HEK293T (cell line): ENCODE results near the gene TBKBP1.
A peak's percentile ranks its signal among the peaks of the same experiment; 100 is the strongest.

ENCODE experiments used
- CTCF ChIA-PET: fragments of 350-600 bp; formaldehyde crosslinking; extraction: SDS; loops from one replicate; lab custom pipeline; 2021; ENCODE audit warnings: antibody characterized with exemption, inconsistent platforms; lab: Yijun Ruan, JAX
- POLR2A ChIA-PET: fragments of 350-600 bp; formaldehyde crosslinking; extraction: SDS; loops from one replicate; lab custom pipeline; 2020; ENCODE audit warnings: antibody characterized with exemption, inconsistent platforms; lab: Yijun Ruan, JAX
- DNase-seq: peaks from one replicate; pipeline ENCODE4 v3.0.0; 2012; ENCODE audit warnings: mixed read lengths; ENCODE audit errors: extremely low spot score
- ARNT ChIP-seq: fragments of 450-650 bp; IDR thresholded peaks from 2 replicates; pipeline ENCODE4 v1.6.1; 2017; ENCODE audit warnings: mild to moderate bottlenecking
- BHLHE40 ChIP-seq: fragments of 450-650 bp; IDR thresholded peaks from 2 replicates; pipeline ENCODE4 v1.6.1; 2016; ENCODE audit warnings: mild to moderate bottlenecking, moderate library complexity, borderline replicate concordance
- CTBP1 ChIP-seq: fragments of 450-650 bp; IDR thresholded peaks from 2 replicates; pipeline ENCODE4 v1.6.1; 2016; ENCODE audit warnings: borderline replicate concordance
- ELF4 ChIP-seq: fragments of 450-650 bp; IDR thresholded peaks from 2 replicates; pipeline ENCODE4 v1.6.1; 2017; ENCODE audit warnings: antibody characterized with exemption
- FOXA1 ChIP-seq: fragments of 450-650 bp; IDR thresholded peaks from 2 replicates; pipeline ENCODE4 v1.6.1; 2016; ENCODE audit warnings: mild to moderate bottlenecking
- FOXK2 ChIP-seq: fragments of 450-650 bp; IDR thresholded peaks from 2 replicates; pipeline ENCODE4 v1.6.1; 2016; ENCODE audit warnings: mild to moderate bottlenecking
- FOXM1 ChIP-seq: fragments of 450-650 bp; IDR thresholded peaks from 2 replicates; pipeline ENCODE4 v1.6.1; 2017; ENCODE audit warnings: mild to moderate bottlenecking, borderline replicate concordance
- HDGF ChIP-seq: fragments of 450-650 bp; IDR thresholded peaks from 2 replicates; pipeline ENCODE4 v1.6.1; 2017; ENCODE audit warnings: antibody characterized with exemption, borderline replicate concordance
- L3MBTL2 ChIP-seq: fragments of 450-650 bp; conservative IDR thresholded peaks from 2 replicates; pipeline ENCODE4 v1.6.1; 2016; ENCODE audit warnings: mild to moderate bottlenecking
- LEF1 ChIP-seq: fragments of 450-650 bp; IDR thresholded peaks from 2 replicates; pipeline ENCODE4 v1.6.1; 2017; ENCODE audit warnings: mild to moderate bottlenecking, borderline replicate concordance
- NFRKB ChIP-seq: fragments of 450-650 bp; IDR thresholded peaks from 2 replicates; pipeline ENCODE4 v1.6.1; 2016; ENCODE audit warnings: mild to moderate bottlenecking, moderate library complexity
- PKNOX1 ChIP-seq: fragments of 450-650 bp; IDR thresholded peaks from 2 replicates; pipeline ENCODE4 v1.6.1; 2016
- SP1 ChIP-seq: fragments of 450-650 bp; IDR thresholded peaks from 2 replicates; pipeline ENCODE4 v1.6.1; 2017
- SUZ12 ChIP-seq: fragments of 450-650 bp; IDR thresholded peaks from 2 replicates; pipeline ENCODE4 v1.6.1; 2016; ENCODE audit warnings: mild to moderate bottlenecking
- TARDBP ChIP-seq: fragments of 450-650 bp; IDR thresholded peaks from 2 replicates; pipeline ENCODE4 v1.6.1; 2016
- ZNF384 ChIP-seq: fragments of 450-650 bp; IDR thresholded peaks from 2 replicates; pipeline ENCODE4 v1.6.1; 2016

The TBKBP1 gene

GRCh38 chr17:47726796-47727703, 33.1 kb downstream of the TBKBP1 start:
- POLR2A ChIA-PET: interaction anchor here (1.7 kb wide), 1 partner anchor 77 kb away, joined by 6 read pairs; the partner anchor contains the start of gene KPNB1
- CTCF ChIA-PET: interaction anchor here (1.2 kb wide), 1 partner anchor 12 kb away, joined by 3 read pairs; no protein-coding TSS in a partner anchor
- no peak for DNase-seq
- no peak for TF ChIP-seq ELF4
- TF ChIP-seq ZNF384: no peak
- no peak for TF ChIP-seq SUZ12
- TF ChIP-seq ARNT: no peak
- no peak for TF ChIP-seq CTBP1
- TF ChIP-seq L3MBTL2: no peak
- no peak for TF ChIP-seq LEF1
- TF ChIP-seq FOXA1: no peak
- no peak for TF ChIP-seq FOXM1
- no peak for TF ChIP-seq SP1
- no peak for TF ChIP-seq BHLHE40
- TF ChIP-seq PKNOX1: no peak
- TF ChIP-seq NFRKB: no peak
- TF ChIP-seq HDGF: no peak
- TF ChIP-seq TARDBP: no peak
- TF ChIP-seq FOXK2: no peak

GRCh38 chr17:47727704-47728036, 33.7 kb downstream of the TBKBP1 start:
- ChIA-PET POLR2A (no interaction called here), CTCF (no interaction called here)
- no peak for DNase-seq
- no peak for TF ChIP-seq LEF1
- no peak for TF ChIP-seq PKNOX1

- ChIA-PET POLR2A (no interaction called here), CTCF (interaction anchor here (1.1 kb wide), 1 partner anchor 10 kb away, joined by 3 read pairs; no protein-coding TSS in a partner anchor)
- DNase-seq: no peak
- TF ChIP-seq ARNT (no peak), CTBP1 (no peak), FOXA1 (no peak), FOXK2 (no peak), SP1 (no peak)
Measured at GRCh38 chr17:47728214-47728877, 34.4 kb downstream of the TBKBP1 start.

- ChIA-PET POLR2A (no interaction called here), CTCF (interaction anchor here (1.1 kb wide), 1 partner anchor 11 kb away, joined by 3 read pairs; no protein-coding TSS in a partner anchor)
- DNase-seq: no peak
- TF ChIP-seq FOXA1 (no peak), CTBP1 (no peak), L3MBTL2 (no peak), SUZ12 (no peak), FOXM1 (no peak), LEF1 (no peak), BHLHE40 (no peak), NFRKB (no peak)
Measured at GRCh38 chr17:47729476-47729875, 35.5 kb downstream of the TBKBP1 start.

- ChIA-PET CTCF (no interaction called here), POLR2A (no interaction called here)
- DNase-seq: no peak
- no peak for TF ChIP-seq FOXA1
- no peak for TF ChIP-seq LEF1
- no peak for TF ChIP-seq BHLHE40
Measured at GRCh38 chr17:47730681-47731080, 36.7 kb downstream of the TBKBP1 start.

- TF ChIP-seq HDGF: no peak
- TF ChIP-seq SP1: no peak
- TF ChIP-seq FOXM1: no peak
- no peak for TF ChIP-seq FOXA1
- CTCF ChIA-PET: interaction anchor here (2.6 kb wide), 1 partner anchor 10 kb away, joined by 10 read pairs; no protein-coding TSS in a partner anchor
- POLR2A ChIA-PET: no interaction called here
- no peak for DNase-seq
Measured at GRCh38 chr17:47731396-47731795, 37.4 kb downstream of the TBKBP1 start.

GRCh38 chr17:47732399-47733046, 38.6 kb downstream of the TBKBP1 start:
- POLR2A ChIA-PET: interaction anchor here (0.6 to 1.6 kb wide), 3 partner anchors 13 to 83 kb away, joined by 3 to 10 read pairs (median 3); partner anchors contain the start of gene KPNB1
- no peak for TF ChIP-seq TARDBP
- 0 out of 2 replicates have a peak, but pooled peaks have one; percentile 14 for TF ChIP-seq L3MBTL2
- CTCF ChIA-PET: interaction anchor here (0.6 to 2.6 kb wide), 7 partner anchors 8 to 115 kb away, joined by 3 to 10 read pairs (median 5); no protein-coding TSS in a partner anchor
- DNase-seq: no peak
